ENCODE results near the gene MCM5. TPM values are rescaled to one million over a fixed set of nuclear protein-coding genes. Genes with fewer than 3 reads are reported as not detected.

MCM5 gene
- total RNA-seq, 2 experiments from 2014 or later, result 21.6 to 22.6 TPM

GRCh38 chr22:35357883-35358621, 41.9 kb upstream of the MCM5 start:
- Mint-ChIP-seq H3K36me3 (ENCODE audit: low read depth) (no peaks in the 10 kb centered on the region), H3K27ac (no peak overlapping the region), H3K4me1 (ENCODE audit: low read depth) (no peaks in the 10 kb centered on the region), H3K4me3 (no peak overlapping the region), H3K9me3 (no peaks in the 10 kb centered on the region), H3K27me3 (peaks cover 8% of the 10 kb centered on the region)
- Histone ChIP-seq H3K4me3 (ENCODE audit: low read length) (no peak overlapping the region), H3K36me3 (ENCODE audit: insufficient read depth, low read length) (no peaks in the 10 kb centered on the region), H3K27ac (ENCODE audit: low read depth in 1 of 2, low read length in 2 of 2) (no peak overlapping the region), H3K9me3 (ENCODE audit: control insufficient read depth in 1 of 2, insufficient read depth in 1 of 2, low read length in 2 of 2) (no peaks in the 10 kb centered on the region), H3K27me3 (ENCODE audit: control insufficient read depth in 1 of 2, insufficient read depth in 2 of 2, low read length in 2 of 2) (no peaks in the 10 kb centered on the region), H3K4me1 (ENCODE audit: insufficient read depth, low read length) (peaks cover 5% of the 10 kb centered on the region)
- intact Hi-C loops (cut with DNase I, micrococcal nuclease), result no loop called here
- DNase-seq (no peak), ATAC-seq (ENCODE audit: poor library complexity) (no peak)
- TF ChIP-seq CTCF (IDR thresholded peaks at IDR 0.05), result no peak
- CTCF ChIA-PET, result interaction anchor here (0.6 kb wide), 1 partner anchor 22 kb away, joined by 3 read pairs; no protein-coding TSS in a partner anchor
- POLR2A ChIA-PET, result no interaction called here

GRCh38 chr22:35359380-35360065, 40.4 kb upstream of the MCM5 start:
- no peak for TF ChIP-seq CTCF (IDR thresholded peaks at IDR 0.05)
- Mint-ChIP-seq H3K4me1 (ENCODE audit: low read depth) (no peaks in the 10 kb centered on the region), H3K36me3 (ENCODE audit: low read depth) (no peaks in the 10 kb centered on the region), H3K4me3 (no peak overlapping the region), H3K27ac (no peak overlapping the region), H3K9me3 (no peaks in the 10 kb centered on the region), H3K27me3 (peaks cover 11% of the 10 kb centered on the region)
- Histone ChIP-seq H3K9me3 (ENCODE audit: control insufficient read depth in 1 of 2, insufficient read depth in 1 of 2, low read length in 2 of 2) (no peaks in the 10 kb centered on the region), H3K4me1 (ENCODE audit: insufficient read depth, low read length) (no peaks in the 10 kb centered on the region), H3K36me3 (ENCODE audit: insufficient read depth, low read length) (no peaks in the 10 kb centered on the region), H3K4me3 (ENCODE audit: low read length) (no peak overlapping the region), H3K27ac (ENCODE audit: low read depth in 1 of 2, low read length in 2 of 2) (no peak overlapping the region), H3K27me3 (ENCODE audit: control insufficient read depth in 1 of 2, insufficient read depth in 2 of 2, low read length in 2 of 2) (no peaks in the 10 kb centered on the region)
- intact Hi-C loops (cut with DNase I, micrococcal nuclease), result no loop called here
- DNase-seq (no peak), ATAC-seq (ENCODE audit: poor library complexity) (no peak)
- ChIA-PET POLR2A (interaction anchor here (0.9 kb wide), 1 partner anchor 20 kb away, joined by 4 read pairs; no protein-coding TSS in a partner anchor), CTCF (no interaction called here)

- Mint-ChIP-seq H3K9me3 (no peaks in the 10 kb centered on the region), H3K27ac (no peak overlapping the region), H3K27me3 (peaks cover 15% of the 10 kb centered on the region), H3K4me1 (ENCODE audit: low read depth) (no peaks in the 10 kb centered on the region), H3K36me3 (ENCODE audit: low read depth) (no peaks in the 10 kb centered on the region), H3K4me3 (no peak overlapping the region)
- intact Hi-C loops (cut with DNase I, micrococcal nuclease), result no loop called here
- no peak for DNase-seq
- Histone ChIP-seq H3K4me3 (ENCODE audit: low read length) (no peak overlapping the region), H3K9me3 (ENCODE audit: control insufficient read depth in 1 of 2, insufficient read depth in 1 of 2, low read length in 2 of 2) (no peaks in the 10 kb centered on the region), H3K27ac (ENCODE audit: low read depth in 1 of 2, low read length in 2 of 2) (no peak overlapping the region), H3K4me1 (ENCODE audit: insufficient read depth, low read length) (no peaks in the 10 kb centered on the region), H3K36me3 (ENCODE audit: insufficient read depth, low read length) (no peaks in the 10 kb centered on the region), H3K27me3 (ENCODE audit: control insufficient read depth in 1 of 2, insufficient read depth in 2 of 2, low read length in 2 of 2) (peaks cover 0 to 6% of the 10 kb centered on the region in 2 experiments)
- no peak for ATAC-seq (ENCODE audit: poor library complexity)
- ChIA-PET POLR2A (no interaction called here), CTCF (no interaction called here)
- no peak for TF ChIP-seq CTCF (IDR thresholded peaks at IDR 0.05)
Observed at GRCh38 chr22:35361001-35361558, 38.9 kb upstream of the MCM5 start.

Measured in CD4-positive, alpha-beta T cell (primary cell).